NCI-H2107 (cell line): Measurements from ENCODE around the gene PARP15.
"Not testable (repeated sequence)": the region's sequence is repeated elsewhere in the genome, so short reads cannot be mapped to it uniquely, and the experiment has no call there.

Experiments used
- DNase-seq: peaks from one replicate; lab custom pipeline; 2025; lab: John Stamatoyannopoulos, UW

PARP15 gene

GRCh38 chr3:122668930-122669730, 91.7 kb downstream of the PARP15 start:
- DNase-seq, result no peak

- no peak for DNase-seq
Measured at GRCh38 chr3:122671553-122671952, 94.1 kb downstream of the PARP15 start.

- DNase-seq, result no peak
Measured at GRCh38 chr3:122674339-122674738, 96.9 kb downstream of the PARP15 start.

GRCh38 chr3:122676759-122677158, 99.3 kb downstream of the PARP15 start:
- DNase-seq, result no peak

GRCh38 chr3:122677216-122677615, 99.8 kb downstream of the PARP15 start:
- DNase-seq, result no peak

- no peak for DNase-seq
Measured at GRCh38 chr3:122678506-122678905, 101.1 kb downstream of the PARP15 start.

GRCh38 chr3:122679085-122679881, 101.8 kb downstream of the PARP15 start:
- DNase-seq, result peak; percentile 68

- DNase-seq, result peak; percentile 34
Measured at GRCh38 chr3:122679882-122680474, 102.5 kb downstream of the PARP15 start.

GRCh38 chr3:122680475-122681283, 103.2 kb downstream of the PARP15 start, which contains the start of gene PARP14:
Gene PARP14, plus strand, starts transcription at chr3:122680839. Its CDS starts 45 bp downstream, at chr3:122680884.
- peak; percentile 73 for DNase-seq

- DNase-seq, result no peak
Measured at GRCh38 chr3:122681284-122681973, 104.0 kb downstream of the PARP15 start.

- DNase-seq, result no peak
Measured at GRCh38 chr3:122681974-122682409, 104.5 kb downstream of the PARP15 start.

GRCh38 chr3:122682778-122683411, 105.4 kb downstream of the PARP15 start:
- not testable (repeated sequence) for DNase-seq

GRCh38 chr3:122687298-122687697, 109.8 kb downstream of the PARP15 start:
- no peak for DNase-seq
